GM12872 (cell line): ENCODE data around the gene SLC26A8.

ENCODE experiments used
- CTCF ChIP-seq: IDR thresholded peaks from 3 replicates; pipeline ENCODE4 v1.5.1; 2011; ENCODE audit warnings: low read depth, mild to moderate bottlenecking, low read length, moderate library complexity; ENCODE audit not compliant: insufficient read depth

The SLC26A8 gene

GRCh38 chr6:36028088-36028876 lies 3.8 kb upstream of the SLC26A8 start:
- peak; percentile 15; the same call in 1 of the 3 replicates for TF ChIP-seq CTCF

- peak; percentile 92 for TF ChIP-seq CTCF
Observed at GRCh38 chr6:36027501-36028087, 3.2 kb upstream of the SLC26A8 start, which contains the start of gene MAPK14. Gene MAPK14 (plus strand): TSS chr6:36027808. CDS start chr6:36028158, 350 bp downstream.

GRCh38 chr6:36025932-36026327 lies 1.5 kb upstream of the SLC26A8 start:
- no peak for TF ChIP-seq CTCF

- TF ChIP-seq CTCF, result no peak
Observed at GRCh38 chr6:36025260-36025931, 955 bp upstream of the SLC26A8 start.

GRCh38 chr6:36020154-36020553 lies 4.3 kb downstream of the SLC26A8 start:
- TF ChIP-seq CTCF, result no peak

GRCh38 chr6:36019167-36019566 lies 5.3 kb downstream of the SLC26A8 start:
- TF ChIP-seq CTCF, result no peak

GRCh38 chr6:36018339-36018738 lies 6.1 kb downstream of the SLC26A8 start:
- no peak for TF ChIP-seq CTCF
